Measurements from ENCODE around the gene MXRA5.
"Not testable (repeated sequence)": the region's sequence is repeated elsewhere in the genome, so short reads cannot be mapped to it uniquely, and the experiment has no call there.

Gene MXRA5

DNA sequence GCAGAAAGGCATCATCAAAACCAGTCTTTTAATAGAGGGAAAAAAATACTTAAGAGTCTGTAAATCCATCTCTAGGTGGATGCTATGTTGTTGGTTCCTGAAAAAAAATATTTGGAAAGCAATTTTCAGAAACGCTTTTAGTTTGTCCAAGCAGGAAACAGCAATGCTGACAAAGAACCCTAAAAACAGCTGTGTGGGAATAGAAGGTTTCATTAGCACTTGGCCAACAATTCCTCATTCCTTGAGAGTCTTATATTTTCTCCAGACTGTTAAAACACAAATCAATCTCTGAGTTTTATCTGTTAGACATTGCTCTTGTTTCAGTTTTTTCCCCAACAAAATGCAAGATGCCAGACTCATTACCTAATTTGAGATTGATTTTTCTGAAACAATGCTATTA, 6.4 kb downstream of the MXRA5 start:
- no peak for FAIRE-seq

DNA sequence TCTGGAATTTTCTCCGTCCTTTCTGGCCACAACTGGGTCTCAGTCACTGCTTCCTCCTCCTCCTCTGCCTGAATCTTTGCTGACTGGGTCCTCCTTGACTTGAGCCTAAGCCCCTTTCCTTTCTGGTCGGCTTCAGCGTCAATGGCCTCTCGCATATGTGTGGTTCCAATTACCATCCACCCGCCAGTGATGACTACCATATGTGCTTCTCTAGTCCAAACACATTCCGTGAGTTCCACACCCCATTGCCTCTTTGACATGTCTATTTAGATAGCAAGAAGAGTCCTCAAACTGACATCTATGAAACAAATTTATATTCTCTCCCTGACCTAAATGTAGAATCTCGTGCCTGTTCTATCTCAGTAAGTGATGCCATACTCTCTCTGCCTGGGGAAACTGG, 19.8 kb downstream of the MXRA5 start:
- FAIRE-seq: no peak

DNA sequence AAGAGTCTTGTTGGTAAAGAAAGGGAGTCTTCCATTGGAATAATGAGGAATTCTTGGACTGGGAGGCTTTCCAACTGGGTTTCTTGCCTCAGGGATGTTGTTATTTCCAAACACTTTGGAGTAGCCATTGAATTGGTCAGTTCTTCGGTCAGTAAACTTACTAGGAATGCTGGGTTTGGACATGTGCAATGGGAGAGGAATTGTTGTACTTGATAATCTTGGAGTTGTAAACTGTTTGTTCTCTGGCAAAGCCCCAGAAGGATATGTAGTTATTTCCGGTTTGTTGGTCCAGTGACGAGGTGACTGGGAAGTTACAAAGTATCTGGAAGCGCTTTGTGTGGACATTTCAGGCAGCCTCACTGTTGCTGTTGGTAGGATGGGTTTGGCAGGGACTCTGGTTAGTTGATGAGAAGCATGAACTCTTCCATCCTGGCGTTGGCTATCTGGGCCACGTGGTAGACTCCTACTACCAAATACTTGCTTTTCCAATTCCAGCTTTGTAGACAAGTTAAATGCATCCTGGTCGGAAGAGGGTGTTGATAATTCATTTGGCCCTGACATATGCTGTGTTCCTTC, 25.9 kb downstream of the MXRA5 start:
- FAIRE-seq: no peak

DNA sequence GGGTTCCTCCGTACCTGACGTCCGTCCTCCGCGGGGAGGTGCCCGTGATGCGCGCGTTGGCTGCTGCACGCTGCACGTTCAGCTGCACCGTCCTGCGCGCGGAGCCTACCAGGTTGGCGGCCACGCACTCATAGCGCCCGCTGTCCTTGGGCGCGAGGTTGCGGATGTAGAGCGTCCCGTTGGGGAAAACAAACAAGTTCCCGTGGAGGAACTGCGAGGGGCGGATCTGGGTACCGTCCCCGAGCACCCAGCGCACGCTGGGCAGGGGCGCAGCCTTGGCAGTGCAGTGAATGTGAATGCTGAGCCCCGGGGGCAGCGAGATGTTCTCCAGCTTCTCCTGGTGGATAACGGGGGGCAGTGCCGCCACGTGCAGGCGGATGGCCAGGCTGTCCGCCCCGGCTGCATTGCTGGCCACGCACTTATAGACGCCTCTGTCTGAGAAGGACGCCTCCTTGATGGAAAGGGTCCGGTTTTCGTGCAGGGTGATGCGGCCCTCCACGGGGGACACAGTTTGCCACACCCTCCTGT, 29.2 kb downstream of the MXRA5 start:
- no peak for FAIRE-seq

DNA sequence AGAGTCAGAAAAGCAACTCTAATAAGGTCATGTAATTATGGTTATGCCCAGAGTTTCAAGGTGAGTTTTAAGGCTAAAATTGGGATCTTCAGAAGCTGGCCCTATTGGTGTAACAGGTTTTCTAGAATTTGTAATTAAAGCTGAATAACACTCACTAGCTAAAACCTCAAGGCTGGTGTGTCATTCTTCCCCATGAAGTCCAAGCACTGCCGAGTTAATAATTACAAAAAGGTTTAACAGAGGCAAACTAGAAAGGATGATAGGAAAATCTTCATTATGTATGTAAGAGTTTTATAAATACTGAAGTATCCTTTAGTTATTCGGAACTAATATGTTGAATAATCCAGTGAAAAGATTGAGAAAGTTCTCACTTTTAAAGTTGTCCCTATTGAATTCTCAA, 34.3 kb downstream of the MXRA5 start:
- FAIRE-seq: no peak

DNA sequence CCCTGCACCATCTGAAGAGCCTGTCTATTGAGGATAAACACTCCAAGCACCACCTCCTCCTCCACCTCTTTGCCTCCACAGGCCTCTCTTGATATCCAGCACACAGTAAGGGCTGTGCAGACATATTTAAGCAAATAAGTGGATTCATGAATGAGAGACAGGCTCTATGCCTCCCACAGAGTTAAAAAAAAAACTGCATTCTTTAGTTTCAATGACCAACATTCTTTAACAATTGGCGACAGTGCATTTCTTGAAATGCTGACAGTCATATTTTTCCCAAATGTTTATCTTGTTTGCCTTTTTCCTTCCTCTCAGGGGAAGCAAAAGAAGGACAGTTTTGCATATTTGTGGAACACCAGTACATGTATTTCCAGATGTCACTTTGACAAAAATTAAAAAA, 38.6 kb downstream of the MXRA5 start:
- FAIRE-seq: no peak

DNA sequence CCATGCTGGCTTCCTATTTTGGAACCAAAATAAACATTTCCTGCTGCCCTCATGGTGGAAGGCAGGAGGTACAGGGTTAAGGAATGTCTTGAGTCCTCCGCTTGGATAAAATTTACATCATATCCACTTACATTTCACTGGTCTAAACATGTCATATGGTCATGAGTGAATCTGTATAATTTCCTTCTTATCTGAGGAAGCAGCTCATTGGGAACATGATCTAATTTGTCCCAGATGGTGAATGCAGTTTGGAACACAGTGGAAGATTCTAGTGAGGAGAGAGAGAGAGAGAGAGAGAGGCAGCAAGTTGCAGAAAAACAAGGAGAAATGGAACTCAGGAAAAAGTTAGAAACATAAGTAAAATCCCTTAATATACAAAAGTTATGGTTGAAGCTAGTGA, 46.8 kb downstream of the MXRA5 start:
- no peak for FAIRE-seq

DNA sequence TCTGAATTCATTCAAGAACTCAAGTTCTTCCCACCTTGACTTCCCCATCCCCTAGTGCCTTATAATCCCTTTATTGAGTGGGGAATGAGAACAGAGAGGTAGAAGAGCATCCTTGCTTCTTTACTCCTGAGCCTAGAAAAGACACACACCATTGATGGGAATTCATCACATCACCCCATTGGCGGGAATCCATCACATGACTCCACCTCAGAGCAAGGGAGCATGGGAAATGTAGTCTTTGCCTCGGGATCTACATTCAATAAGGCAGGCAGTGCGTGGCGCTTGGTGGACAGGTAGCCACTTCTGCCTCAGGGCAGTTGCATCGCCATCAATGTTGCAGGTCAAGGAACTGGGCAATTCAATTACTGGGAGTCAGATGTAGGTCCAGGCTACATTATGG, 50.7 kb downstream of the MXRA5 start:
- FAIRE-seq: no peak

DNA sequence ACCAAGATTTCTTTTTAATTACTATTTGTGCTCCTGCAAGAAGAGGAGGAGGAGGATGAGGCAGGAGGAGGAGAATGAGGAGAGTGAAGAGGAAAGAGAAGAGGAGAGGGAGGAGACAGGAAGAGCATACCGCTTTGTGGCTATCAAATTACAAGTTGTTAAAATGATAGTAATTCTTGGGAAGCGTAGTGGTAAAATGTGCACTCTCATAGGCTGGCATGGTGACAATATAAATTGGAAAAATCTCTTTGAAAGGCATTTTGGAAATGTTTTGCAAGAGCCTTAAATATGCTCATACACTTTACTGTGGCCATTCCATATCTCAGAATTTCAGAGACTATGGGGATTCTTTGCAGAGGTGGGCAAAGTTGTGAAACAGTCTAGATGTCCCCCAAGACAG, 53.2 kb downstream of the MXRA5 start:
- FAIRE-seq: no peak

DNA sequence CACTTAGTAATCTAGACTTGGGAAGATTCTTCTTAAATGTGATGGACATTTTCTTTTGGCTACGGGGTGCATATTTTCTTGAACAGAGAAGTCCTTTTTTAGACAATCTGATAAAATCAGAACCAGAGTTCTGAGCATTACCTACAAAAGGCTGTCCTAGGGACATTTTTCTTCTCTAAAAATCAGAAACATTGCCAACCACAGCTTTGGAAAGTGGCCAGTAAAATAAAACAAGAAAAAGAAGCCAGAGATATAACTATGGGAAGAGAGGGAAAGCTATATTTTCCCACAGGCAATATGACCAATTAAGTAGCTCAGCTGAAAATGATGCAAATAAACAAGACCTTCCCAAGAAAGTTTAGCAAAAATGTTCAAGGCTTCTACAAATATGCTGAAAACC, 55.9 kb downstream of the MXRA5 start:
- no peak for FAIRE-seq

DNA sequence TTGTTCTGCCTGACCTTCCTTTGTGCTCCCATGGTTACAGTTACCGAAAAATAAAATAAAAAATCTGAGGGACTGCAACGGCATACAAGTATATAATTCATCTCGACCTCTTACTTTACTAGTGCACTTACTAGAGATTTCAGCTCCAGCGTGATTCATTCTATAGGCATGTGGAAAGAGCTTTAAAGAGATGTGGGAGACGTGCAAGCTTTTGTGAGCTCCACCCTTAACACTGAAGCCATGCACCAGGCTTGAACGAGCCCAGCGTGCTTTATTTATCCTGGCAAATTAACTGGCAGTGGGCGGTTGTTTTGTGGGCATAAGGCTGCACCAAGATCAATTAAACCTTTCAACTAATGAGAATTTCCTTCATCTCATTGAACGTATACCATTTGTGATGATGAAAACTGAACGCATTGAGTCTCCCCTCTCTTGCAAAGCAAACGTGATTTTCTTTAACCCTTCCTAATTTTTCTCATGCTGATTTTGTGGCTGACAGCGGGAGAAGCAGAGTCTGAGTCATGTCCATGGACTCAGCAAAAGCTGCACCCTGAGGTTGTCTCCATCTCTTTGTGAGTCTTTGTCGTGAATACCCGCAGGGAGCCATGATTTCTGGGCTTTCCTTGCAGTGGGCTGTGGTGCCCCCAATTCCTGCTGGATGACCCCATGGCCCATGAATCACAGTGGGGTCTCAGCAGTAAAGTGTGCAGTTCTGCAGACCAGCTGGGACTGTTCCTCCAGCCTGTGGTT, 60.1 kb downstream of the MXRA5 start:
- FAIRE-seq: no peak

DNA sequence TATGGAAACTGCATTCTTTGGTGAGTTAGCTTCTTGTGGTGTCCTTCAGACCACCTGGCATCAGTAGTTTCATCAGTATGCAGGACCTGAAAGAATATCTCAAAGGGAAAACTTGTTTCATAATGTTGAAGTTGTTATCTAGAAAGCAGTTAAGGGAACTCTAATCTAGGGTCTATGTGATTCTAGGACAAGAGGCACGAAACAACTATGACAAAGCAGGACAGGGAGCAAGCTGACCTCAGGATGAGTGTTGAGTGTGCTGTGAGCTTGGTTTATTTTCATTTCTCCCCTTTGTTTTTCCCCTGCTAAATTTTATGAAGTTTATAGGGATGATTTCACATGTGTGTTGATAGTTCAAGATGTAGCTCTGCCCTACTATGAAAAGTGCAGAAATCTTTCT, 65.7 kb downstream of the MXRA5 start:
- no peak for FAIRE-seq

DNA sequence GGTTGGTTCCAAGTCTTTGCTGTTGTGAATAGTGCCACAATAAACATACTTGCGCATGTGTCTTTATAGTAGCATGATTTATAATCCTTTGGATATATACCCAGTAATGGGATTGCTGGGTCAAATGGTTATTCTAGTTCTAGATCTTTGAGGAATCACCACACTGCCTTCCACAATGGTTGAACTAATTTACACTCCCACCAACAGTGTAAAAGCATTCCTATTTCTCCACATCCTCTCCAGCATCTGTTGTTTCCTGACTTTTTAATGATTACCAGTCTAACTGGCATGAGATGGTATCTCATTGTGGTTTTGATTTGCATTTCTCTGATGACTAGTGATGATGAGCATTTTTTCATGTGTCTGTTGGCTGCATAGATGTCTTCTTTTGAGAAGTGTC, 72.8 kb downstream of the MXRA5 start:
- FAIRE-seq: not testable (repeated sequence)

DNA sequence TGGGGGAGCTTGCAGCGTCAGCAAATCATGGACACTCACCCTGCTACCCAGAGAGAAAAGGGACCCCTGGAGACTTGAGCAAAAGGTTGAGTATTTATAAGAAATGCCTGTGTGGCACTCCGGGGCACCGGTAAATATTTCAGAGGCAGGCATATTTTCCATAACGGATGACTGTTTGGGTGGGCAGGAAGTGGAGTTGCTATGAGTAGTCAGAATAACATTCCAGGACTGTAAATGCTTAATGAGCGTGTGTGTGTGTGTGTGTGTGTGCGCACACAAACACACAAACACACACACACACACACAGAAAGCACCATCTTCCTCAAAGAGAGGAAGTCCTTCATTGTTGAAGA, 74.6 kb downstream of the MXRA5 start:
- no peak for FAIRE-seq

DNA sequence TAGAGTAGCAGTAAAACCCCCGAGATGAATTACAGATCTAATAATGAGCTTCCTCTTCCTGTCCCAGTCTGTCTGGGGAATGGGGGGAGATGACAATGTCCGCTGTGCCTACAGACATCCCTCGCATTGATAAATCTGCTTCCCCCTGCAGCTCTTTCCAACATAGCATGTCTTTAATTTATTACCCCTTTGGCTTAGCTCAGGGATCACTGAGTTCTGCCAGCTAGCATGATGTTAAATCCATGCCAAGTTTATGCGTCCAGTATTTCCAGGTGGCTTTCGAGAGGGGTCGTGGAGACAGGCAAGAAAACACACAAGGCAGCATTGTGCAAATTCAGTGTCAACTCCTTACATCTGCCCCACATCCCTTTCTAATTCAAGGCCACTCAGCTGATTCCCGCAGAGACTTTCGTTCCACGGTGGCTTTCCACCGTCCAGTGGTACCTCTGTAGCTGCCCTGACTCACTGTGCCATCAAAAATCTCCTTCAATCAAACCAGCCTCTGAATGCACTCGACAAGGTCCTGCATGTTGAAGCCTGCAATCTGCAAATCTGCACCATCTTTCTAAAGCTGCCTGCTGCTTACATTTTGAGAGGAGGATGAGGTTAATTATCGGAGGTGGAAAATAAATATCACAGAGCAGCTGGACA, 75.1 kb downstream of the MXRA5 start:
- FAIRE-seq: no peak

DNA sequence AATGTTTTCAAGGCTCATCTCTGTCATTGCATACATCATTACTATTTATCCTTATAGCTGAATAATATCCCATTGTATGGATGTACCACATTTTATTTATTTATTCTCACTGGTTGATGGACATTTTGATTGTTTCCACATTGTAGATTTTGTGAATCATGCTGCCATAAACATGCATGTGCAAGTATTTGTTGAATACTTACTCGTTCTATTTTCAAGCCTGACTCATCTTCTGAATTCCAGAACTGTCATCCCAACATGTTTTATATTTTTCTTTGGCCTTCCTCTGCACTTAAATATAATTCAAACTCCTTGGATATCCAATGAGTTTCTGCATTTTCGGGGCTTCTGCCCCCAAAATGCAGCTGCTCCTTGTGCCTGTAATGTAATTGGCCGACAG, 77.6 kb downstream of the MXRA5 start:
- no peak for FAIRE-seq

DNA sequence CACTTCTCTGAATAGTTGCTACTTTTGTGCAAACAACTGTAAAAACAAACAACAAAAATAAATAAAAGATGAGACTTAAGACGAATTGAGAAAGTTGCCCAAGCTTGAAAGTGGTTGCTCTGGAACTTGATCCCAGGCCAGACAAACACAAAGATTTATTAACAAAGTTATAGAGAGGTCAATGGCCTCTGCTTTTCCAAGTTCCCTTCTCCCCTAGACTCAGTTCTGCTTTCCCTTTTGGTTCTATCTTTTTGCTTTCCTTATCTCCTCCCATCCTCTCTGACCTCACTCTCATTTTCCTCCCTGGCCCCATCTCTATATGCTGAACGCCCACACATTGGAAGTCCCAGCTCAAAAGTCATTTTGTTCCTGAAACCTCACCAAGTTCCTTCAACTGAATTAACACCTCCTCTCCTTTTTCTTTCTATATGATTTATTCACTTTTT, 82.7 kb downstream of the MXRA5 start:
- no peak for FAIRE-seq

DNA sequence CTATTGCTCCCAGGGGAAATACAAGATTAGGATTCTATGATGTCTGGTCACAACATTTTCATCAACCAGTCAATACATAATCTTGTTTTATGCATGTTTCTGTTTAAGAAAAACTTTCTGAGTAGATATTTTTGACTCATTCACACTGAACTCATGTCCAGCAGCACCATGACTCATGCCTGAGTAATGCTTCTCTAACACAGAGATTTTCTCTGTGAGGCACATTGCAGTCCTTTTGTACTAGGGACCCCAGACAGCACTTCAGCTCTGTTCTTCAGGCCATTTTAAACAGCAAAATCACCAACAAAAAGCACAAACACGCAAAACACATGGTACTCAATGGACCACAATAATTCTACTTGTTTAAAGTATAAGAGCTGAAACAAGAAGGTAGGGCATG, 83.6 kb downstream of the MXRA5 start:
- peak; percentile 12 for FAIRE-seq
